ENCODE results near the gene DPEP1. TPM values are rescaled to one million over a fixed set of nuclear protein-coding genes. Genes with fewer than 3 reads are reported as not detected.

The DPEP1 gene
- total and polyA plus RNA-seq, 4 donors = 0.14 to 0.83 (median 0.45) TPM

DNA sequence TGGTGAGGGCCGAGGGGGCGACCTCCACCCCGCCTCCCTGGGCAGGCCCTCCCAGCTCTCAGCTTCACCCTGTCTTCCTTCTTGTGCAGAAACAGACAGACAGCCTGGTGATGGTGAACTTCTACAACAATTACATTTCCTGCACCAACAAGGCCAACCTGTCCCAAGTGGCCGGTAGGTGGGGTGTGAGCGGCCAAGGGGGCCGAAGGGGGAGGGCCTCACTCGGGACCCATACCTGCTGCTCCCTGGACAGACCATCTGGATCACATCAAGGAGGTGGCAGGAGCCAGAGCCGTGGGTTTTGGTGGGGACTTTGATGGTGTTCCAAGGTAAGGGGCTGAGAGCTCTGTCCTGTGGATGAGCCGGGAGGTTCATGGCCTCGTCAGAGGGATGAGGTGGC is 23.9 kb downstream of the DPEP1 start:
- H3K36me3 ChIP-seq (ENCODE audit: control insufficient read depth in 4 of 4, insufficient read depth in 3 of 4, low read depth in 1 of 4, low read length in 3 of 4) = no peaks in the 10 kb centered on the region
- H3K4me1 ChIP-seq (ENCODE audit: control insufficient read depth in 4 of 4, insufficient read depth in 4 of 4, low read length in 3 of 4) = peaks cover 0 to 6% (median 3%) of the 10 kb centered on the region in 4 donors
- DNase-seq (ENCODE audit: low spot score) = no peak
- no peak overlapping the region for H3K4me3 ChIP-seq (ENCODE audit: low read depth in 1 of 3, low read length in 3 of 3)
- WGBS = 69% methylated on average over 10 of the region's 10 CpGs
- no peaks in the 10 kb centered on the region for H3K9me3 ChIP-seq (ENCODE audit: control insufficient read depth in 4 of 4, low read length in 3 of 4)
- no peak overlapping the region for H3K9ac ChIP-seq (ENCODE audit: low read depth in 1 of 2, low read length in 2 of 2)
- no peak for TF ChIP-seq RXRA (IDR thresholded peaks at IDR 0.05)
- no peak for TF ChIP-seq NR2F2 (IDR thresholded peaks at IDR 0.05)
- TF ChIP-seq RAD21 (IDR thresholded peaks at IDR 0.05) = no peak
- TF ChIP-seq, protein P1, sequence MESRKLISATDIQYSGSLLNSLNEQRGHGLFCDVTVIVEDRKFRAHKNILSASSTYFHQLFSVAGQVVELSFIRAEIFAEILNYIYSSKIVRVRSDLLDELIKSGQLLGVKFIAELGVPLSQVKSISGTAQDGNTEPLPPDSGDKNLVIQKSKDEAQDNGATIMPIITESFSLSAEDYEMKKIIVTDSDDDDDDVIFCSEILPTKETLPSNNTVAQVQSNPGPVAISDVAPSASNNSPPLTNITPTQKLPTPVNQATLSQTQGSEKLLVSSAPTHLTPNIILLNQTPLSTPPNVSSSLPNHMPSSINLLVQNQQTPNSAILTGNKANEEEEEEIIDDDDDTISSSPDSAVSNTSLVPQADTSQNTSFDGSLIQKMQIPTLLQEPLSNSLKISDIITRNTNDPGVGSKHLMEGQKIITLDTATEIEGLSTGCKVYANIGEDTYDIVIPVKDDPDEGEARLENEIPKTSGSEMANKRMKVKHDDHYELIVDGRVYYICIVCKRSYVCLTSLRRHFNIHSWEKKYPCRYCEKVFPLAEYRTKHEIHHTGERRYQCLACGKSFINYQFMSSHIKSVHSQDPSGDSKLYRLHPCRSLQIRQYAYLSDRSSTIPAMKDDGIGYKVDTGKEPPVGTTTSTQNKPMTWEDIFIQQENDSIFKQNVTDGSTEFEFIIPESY (IDR thresholded peaks at IDR 0.05) = no peak
- TF ChIP-seq JUND (IDR thresholded peaks at IDR 0.05) = no peak
- TF ChIP-seq, protein P2, sequence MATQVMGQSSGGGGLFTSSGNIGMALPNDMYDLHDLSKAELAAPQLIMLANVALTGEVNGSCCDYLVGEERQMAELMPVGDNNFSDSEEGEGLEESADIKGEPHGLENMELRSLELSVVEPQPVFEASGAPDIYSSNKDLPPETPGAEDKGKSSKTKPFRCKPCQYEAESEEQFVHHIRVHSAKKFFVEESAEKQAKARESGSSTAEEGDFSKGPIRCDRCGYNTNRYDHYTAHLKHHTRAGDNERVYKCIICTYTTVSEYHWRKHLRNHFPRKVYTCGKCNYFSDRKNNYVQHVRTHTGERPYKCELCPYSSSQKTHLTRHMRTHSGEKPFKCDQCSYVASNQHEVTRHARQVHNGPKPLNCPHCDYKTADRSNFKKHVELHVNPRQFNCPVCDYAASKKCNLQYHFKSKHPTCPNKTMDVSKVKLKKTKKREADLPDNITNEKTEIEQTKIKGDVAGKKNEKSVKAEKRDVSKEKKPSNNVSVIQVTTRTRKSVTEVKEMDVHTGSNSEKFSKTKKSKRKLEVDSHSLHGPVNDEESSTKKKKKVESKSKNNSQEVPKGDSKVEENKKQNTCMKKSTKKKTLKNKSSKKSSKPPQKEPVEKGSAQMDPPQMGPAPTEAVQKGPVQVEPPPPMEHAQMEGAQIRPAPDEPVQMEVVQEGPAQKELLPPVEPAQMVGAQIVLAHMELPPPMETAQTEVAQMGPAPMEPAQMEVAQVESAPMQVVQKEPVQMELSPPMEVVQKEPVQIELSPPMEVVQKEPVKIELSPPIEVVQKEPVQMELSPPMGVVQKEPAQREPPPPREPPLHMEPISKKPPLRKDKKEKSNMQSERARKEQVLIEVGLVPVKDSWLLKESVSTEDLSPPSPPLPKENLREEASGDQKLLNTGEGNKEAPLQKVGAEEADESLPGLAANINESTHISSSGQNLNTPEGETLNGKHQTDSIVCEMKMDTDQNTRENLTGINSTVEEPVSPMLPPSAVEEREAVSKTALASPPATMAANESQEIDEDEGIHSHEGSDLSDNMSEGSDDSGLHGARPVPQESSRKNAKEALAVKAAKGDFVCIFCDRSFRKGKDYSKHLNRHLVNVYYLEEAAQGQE (IDR thresholded peaks at IDR 0.05) = no peak
- H3K27me3 ChIP-seq (ENCODE audit: control insufficient read depth in 4 of 4, insufficient read depth in 4 of 4, low read length in 3 of 4) = no peaks in the 10 kb centered on the region
- H3K27ac ChIP-seq (ENCODE audit: low read depth in 1 of 2, low read length in 2 of 2) = no peak overlapping the region

DNA sequence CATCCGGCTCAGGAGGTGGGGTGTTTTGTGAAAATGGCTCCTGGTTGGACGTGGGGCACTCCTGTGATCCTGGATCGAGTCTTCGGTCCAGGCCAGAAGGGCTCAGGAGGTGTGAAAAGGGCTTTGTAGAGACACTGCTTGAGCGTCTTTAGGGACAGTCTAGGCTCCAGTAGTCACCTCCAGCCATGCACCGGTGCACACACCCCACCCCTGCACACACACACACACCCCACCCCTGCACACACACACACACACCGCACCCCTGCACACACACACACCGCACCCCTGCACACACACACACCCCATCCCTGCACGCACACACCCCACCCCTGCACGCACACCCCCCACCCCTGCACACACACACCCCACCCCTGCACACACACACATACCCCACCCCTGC is 25.0 kb downstream of the DPEP1 start:
- no peak for DNase-seq (ENCODE audit: low spot score)
- Histone ChIP-seq H3K27me3 (ENCODE audit: control insufficient read depth in 4 of 4, insufficient read depth in 4 of 4, low read length in 3 of 4) (no peaks in the 10 kb centered on the region), H3K9me3 (ENCODE audit: control insufficient read depth in 4 of 4, low read length in 3 of 4) (no peaks in the 10 kb centered on the region), H3K27ac (ENCODE audit: low read depth in 1 of 2, low read length in 2 of 2) (no peak overlapping the region), H3K4me1 (ENCODE audit: control insufficient read depth in 4 of 4, insufficient read depth in 4 of 4, low read length in 3 of 4) (peaks cover 0 to 6% (median 3%) of the 10 kb centered on the region in 4 donors), H3K36me3 (ENCODE audit: control insufficient read depth in 4 of 4, insufficient read depth in 3 of 4, low read depth in 1 of 4, low read length in 3 of 4) (no peaks in the 10 kb centered on the region), H3K4me3 (ENCODE audit: low read depth in 1 of 3, low read length in 3 of 3) (no peak overlapping the region), H3K9ac (ENCODE audit: low read depth in 1 of 2, low read length in 2 of 2) (no peak overlapping the region)
- WGBS = 78% methylated on average over 10 of the region's 10 CpGs
- TF ChIP-seq FOXA1 (IDR thresholded peaks at IDR 0.05) (no peak), FOXA2 (IDR thresholded peaks at IDR 0.05) (no peak), HNF4G (IDR thresholded peaks at IDR 0.05) (no peak), SP1 (IDR thresholded peaks at IDR 0.05) (no peak), GABPA (IDR thresholded peaks at IDR 0.05 in 1 of 2, conservative IDR thresholded peaks at IDR 0.05 in 1 of 2) (no peak), RXRA (IDR thresholded peaks at IDR 0.05) (no peak), NR2F2 (IDR thresholded peaks at IDR 0.05) (no peak), JUND (IDR thresholded peaks at IDR 0.05) (no peak), RAD21 (IDR thresholded peaks at IDR 0.05) (no peak), EGR1 (IDR thresholded peaks at IDR 0.05; ENCODE audit: low read depth in 2 of 2) (no peak), HNF4A (conservative IDR thresholded peaks at IDR 0.05) (no peak), TAF1 (conservative IDR thresholded peaks at IDR 0.05) (no peak), YY1 (IDR thresholded peaks at IDR 0.05) (no peak)
- TF ChIP-seq, protein P1 (IDR thresholded peaks at IDR 0.05) = no peak
- TF ChIP-seq, protein P3, sequence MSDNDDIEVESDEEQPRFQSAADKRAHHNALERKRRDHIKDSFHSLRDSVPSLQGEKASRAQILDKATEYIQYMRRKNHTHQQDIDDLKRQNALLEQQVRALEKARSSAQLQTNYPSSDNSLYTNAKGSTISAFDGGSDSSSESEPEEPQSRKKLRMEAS (IDR thresholded peaks at IDR 0.05) = no peak
- TF ChIP-seq, protein P2 (IDR thresholded peaks at IDR 0.05) = no peak
- TF ChIP-seq, protein P4, sequence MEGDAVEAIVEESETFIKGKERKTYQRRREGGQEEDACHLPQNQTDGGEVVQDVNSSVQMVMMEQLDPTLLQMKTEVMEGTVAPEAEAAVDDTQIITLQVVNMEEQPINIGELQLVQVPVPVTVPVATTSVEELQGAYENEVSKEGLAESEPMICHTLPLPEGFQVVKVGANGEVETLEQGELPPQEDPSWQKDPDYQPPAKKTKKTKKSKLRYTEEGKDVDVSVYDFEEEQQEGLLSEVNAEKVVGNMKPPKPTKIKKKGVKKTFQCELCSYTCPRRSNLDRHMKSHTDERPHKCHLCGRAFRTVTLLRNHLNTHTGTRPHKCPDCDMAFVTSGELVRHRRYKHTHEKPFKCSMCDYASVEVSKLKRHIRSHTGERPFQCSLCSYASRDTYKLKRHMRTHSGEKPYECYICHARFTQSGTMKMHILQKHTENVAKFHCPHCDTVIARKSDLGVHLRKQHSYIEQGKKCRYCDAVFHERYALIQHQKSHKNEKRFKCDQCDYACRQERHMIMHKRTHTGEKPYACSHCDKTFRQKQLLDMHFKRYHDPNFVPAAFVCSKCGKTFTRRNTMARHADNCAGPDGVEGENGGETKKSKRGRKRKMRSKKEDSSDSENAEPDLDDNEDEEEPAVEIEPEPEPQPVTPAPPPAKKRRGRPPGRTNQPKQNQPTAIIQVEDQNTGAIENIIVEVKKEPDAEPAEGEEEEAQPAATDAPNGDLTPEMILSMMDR (IDR thresholded peaks at IDR 0.05; ENCODE audit: low read depth, low read length, missing input control) = no peak
- TF ChIP-seq, protein P5, sequence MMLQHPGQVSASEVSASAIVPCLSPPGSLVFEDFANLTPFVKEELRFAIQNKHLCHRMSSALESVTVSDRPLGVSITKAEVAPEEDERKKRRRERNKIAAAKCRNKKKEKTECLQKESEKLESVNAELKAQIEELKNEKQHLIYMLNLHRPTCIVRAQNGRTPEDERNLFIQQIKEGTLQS (IDR thresholded peaks at IDR 0.05) = no peak

Data from liver (tissue), 9 donors.